Endodermal cell (in vitro differentiated cells): ENCODE measurements around the gene ACAP2. TPM values are rescaled to one million over a fixed set of nuclear protein-coding genes. Genes with fewer than 3 reads are reported as not detected.

Experiments used
- DNase-seq: peaks from one replicate; pipeline ENCODE4 v3.0.0-alpha.2; 2017
- H3K27ac ChIP-seq: 2 replicates; pipeline ENCODE4 v1.5.1; 2013; ENCODE audit warnings: mild to moderate bottlenecking, low read depth, low read length, moderate library complexity
- H3K27me3 ChIP-seq: 2 replicates; pipeline ENCODE4 v1.6.1; 2013; ENCODE audit warnings: mild to moderate bottlenecking, low read length, moderate library complexity; ENCODE audit not compliant: insufficient read depth, control insufficient read depth, poor library complexity, severe bottlenecking
- H3K36me3 ChIP-seq: 2 replicates; pipeline ENCODE4 v1.7.0; 2013; ENCODE audit warnings: mild to moderate bottlenecking, low read length, moderate library complexity; ENCODE audit not compliant: control insufficient read depth, insufficient read depth
- H3K4me1 ChIP-seq: one replicate; pipeline ENCODE4 v1.7.0; 2013; ENCODE audit warnings: low read length; ENCODE audit not compliant: control insufficient read depth, insufficient read depth
- H3K4me3 ChIP-seq: 2 replicates; pipeline ENCODE4 v1.5.1; 2013; ENCODE audit warnings: mild to moderate bottlenecking, low read length, moderate library complexity
- H3K9ac ChIP-seq: 2 replicates; pipeline ENCODE4 v1.6.1; 2013; ENCODE audit warnings: mild to moderate bottlenecking, low read length, moderate library complexity; ENCODE audit not compliant: poor library complexity, severe bottlenecking; ENCODE audit errors: extremely low read depth
- H3K9me3 ChIP-seq: 2 replicates; pipeline ENCODE4 v1.6.1; 2013; ENCODE audit warnings: mild to moderate bottlenecking, low read length, moderate library complexity; ENCODE audit not compliant: control insufficient read depth
- H3K27ac Mint-ChIP-seq: 2 replicates; pipeline ENCODE4 v1.8.0; 2020; ENCODE audit warnings: mixed read lengths
- H3K27me3 Mint-ChIP-seq: 2 replicates; pipeline ENCODE4 v1.8.0; 2021; ENCODE audit warnings: mild to moderate bottlenecking, mixed read lengths; ENCODE audit not compliant: insufficient read depth
- H3K36me3 Mint-ChIP-seq: 2 replicates; pipeline ENCODE4 v1.8.0; 2020; ENCODE audit warnings: low read depth, mixed read lengths
- H3K4me1 Mint-ChIP-seq: 2 replicates; pipeline ENCODE4 v1.8.0; 2020; ENCODE audit warnings: mixed read lengths
- H3K4me3 Mint-ChIP-seq: 2 replicates; pipeline ENCODE4 v1.8.0; 2020; ENCODE audit warnings: mild to moderate bottlenecking, moderate library complexity, mixed read lengths
- H3K9me3 Mint-ChIP-seq: 2 replicates; pipeline ENCODE4 v1.8.0; 2020; ENCODE audit warnings: mild to moderate bottlenecking, mixed read lengths
- CTCF ChIP-seq: fragments of 200-600 bp; sonication (generic); conservative IDR thresholded peaks from 2 replicates; pipeline ENCODE4 v1.5.0; 2021; ENCODE audit warnings: antibody characterized with exemption, mild to moderate bottlenecking
- WGBS, 2 experiments: methylation state at CpG; one replicate each; pipeline versions ENCODE4 v1.1.5 to v1.1.7; 2013; ENCODE audit warnings: missing lambda C conversion rate in 2 of 2, mixed read lengths in 1 of 2; ENCODE audit not compliant: insufficient coverage in 1 of 2, insufficient read length in 1 of 2; 5-methylcytosine and 5-hydroxymethylcytosine counted together
- total RNA-seq, 2 donors: library from RNA; stranded (reverse); fragmentation: NEBNext Ultra II Directional in 1 of 2; extraction: Animal tissue kit (Norgen Biotek cat#: 25700) in 1 of 2; gene quantifications; 2 replicates in 1 of 2; 3 replicates in 1 of 2; pipeline ENCODE4 v1.2.1, GENCODE V29; 2021

ACAP2 gene
- total RNA-seq, 2 donors from 2014 or later = 61.9 to 70.5 TPM

DNA sequence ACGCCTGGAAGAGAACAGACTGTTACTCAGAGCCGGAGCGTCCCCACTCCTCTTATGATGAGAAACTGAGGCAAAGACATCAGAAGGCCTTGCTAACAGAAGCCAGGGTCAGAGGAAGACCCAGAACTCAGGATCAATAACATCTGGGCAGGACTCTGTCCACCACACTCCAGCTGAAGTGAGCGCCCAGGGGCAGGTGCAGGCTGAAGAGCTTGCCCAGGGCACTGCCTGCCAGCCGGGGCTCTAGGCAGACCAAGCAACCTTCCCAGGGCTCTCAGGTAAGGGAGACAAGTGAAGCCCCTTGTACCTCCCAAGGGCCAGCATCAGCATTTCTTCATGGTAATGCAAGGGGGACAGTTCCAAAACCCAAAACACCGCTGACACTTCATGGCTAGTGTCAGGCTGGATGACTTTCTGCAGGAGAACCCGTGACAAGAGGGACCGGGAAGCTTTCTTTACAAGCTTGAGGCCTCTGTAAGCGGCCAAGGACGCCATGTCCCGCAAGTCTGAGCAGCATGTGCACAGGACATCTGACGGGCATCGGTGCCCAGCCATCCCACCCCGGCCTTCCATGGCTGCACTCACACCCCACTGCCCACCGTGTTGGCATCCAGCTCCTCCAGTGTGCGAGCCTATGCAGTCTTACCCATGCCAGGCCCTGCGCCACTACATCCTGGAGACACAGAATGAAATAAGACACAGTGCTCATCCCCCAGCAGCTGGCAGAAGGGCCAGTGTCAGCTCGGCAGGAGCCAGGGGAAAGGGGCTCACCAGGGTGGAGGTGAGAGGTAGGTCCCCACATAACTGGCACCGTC, 186.0 kb downstream of the ACAP2 start:
- Histone ChIP-seq H3K4me1 (peaks cover 16% of the 10 kb centered on the region), H3K27me3 (no peaks in the 10 kb centered on the region), H3K27ac (no peak overlapping the region), H3K9me3 (no peaks in the 10 kb centered on the region), H3K9ac (no peak overlapping the region), H3K36me3 (no peaks in the 10 kb centered on the region), H3K4me3 (no peak overlapping the region)
- no peaks in the 10 kb centered on the region for H3K36me3 Mint-ChIP-seq
- peaks cover 36% of the 10 kb centered on the region for H3K4me1 Mint-ChIP-seq
- no peaks in the 10 kb centered on the region for H3K9me3 Mint-ChIP-seq
- 94 to 96% methylated on average over 18 to 19 of the region's 19 CpGs for WGBS, 2 experiments
- DNase-seq = peak; percentile 32
- H3K4me3 Mint-ChIP-seq = no peak overlapping the region
- TF ChIP-seq CTCF = no peak
- H3K27ac Mint-ChIP-seq = no peak overlapping the region
- no peaks in the 10 kb centered on the region for H3K27me3 Mint-ChIP-seq

GRCh38 chr3:195255571-195256501, 187.0 kb downstream of the ACAP2 start:
- no peaks in the 10 kb centered on the region for H3K36me3 Mint-ChIP-seq

More at GRCh38 chr3:195255571-195256501, 187.0 kb downstream of the ACAP2 start:
- no peaks in the 10 kb centered on the region for H3K9me3 ChIP-seq
- H3K4me1 ChIP-seq = peaks cover 16% of the 10 kb centered on the region
- peaks cover 39% of the 10 kb centered on the region for H3K4me1 Mint-ChIP-seq
- no peak overlapping the region for H3K27ac Mint-ChIP-seq
- H3K27ac ChIP-seq = no peak overlapping the region
- H3K9me3 Mint-ChIP-seq = no peaks in the 10 kb centered on the region
- peak; percentile 42 for DNase-seq
- H3K9ac ChIP-seq = no peak overlapping the region
- no peak overlapping the region for H3K4me3 ChIP-seq
- no peak for TF ChIP-seq CTCF
- WGBS, 2 experiments = 91 to 97% methylated on average over 13 to 22 of the region's 22 CpGs
- no peak overlapping the region for H3K4me3 Mint-ChIP-seq
- H3K27me3 ChIP-seq = no peaks in the 10 kb centered on the region
- no peaks in the 10 kb centered on the region for H3K36me3 ChIP-seq
- no peaks in the 10 kb centered on the region for H3K27me3 Mint-ChIP-seq
